ENCODE measurements around the gene GPC3.

GRCh38 chrX:133948895-133949294 is 36.5 kb downstream of the GPC3 start:
- TF ChIP-seq CTCF (conservative IDR thresholded peaks at IDR 0.05; ENCODE audit: low read depth, low read length) (no peak), EZH2 (IDR thresholded peaks at IDR 0.05; ENCODE audit: borderline replicate concordance, low read depth, low read length, poor library complexity, severe bottlenecking) (no peak)
